ENCODE data around the gene PADI3.
"Not testable (repeated sequence)": the region's sequence is repeated elsewhere in the genome, so short reads cannot be mapped to it uniquely, and the experiment has no call there.

The PADI3 gene

GRCh38 chr1:17239420-17239819, 9.5 kb upstream of the PADI3 start:
- no peak for DNase-seq (ENCODE audit: low read depth in 1 of 2, low spot score in 1 of 2)

- not testable (repeated sequence) for DNase-seq (ENCODE audit: low read depth in 1 of 2, low spot score in 1 of 2)
Observed at GRCh38 chr1:17241011-17241779, 7.7 kb upstream of the PADI3 start.

GRCh38 chr1:17241780-17242074, 7.2 kb upstream of the PADI3 start:
- DNase-seq (ENCODE audit: low read depth in 1 of 2, low spot score in 1 of 2), result not testable (repeated sequence)

GRCh38 chr1:17243274-17243673, 5.6 kb upstream of the PADI3 start:
- no peak for DNase-seq (ENCODE audit: low read depth in 1 of 2, low spot score in 1 of 2)

- DNase-seq (ENCODE audit: low read depth in 1 of 2, low spot score in 1 of 2), result no peak
Observed at GRCh38 chr1:17244821-17245740, 3.8 kb upstream of the PADI3 start.

- no peak for DNase-seq (ENCODE audit: low read depth in 1 of 2, low spot score in 1 of 2)
Observed at GRCh38 chr1:17245816-17246325, 3.0 kb upstream of the PADI3 start.

- no peak for DNase-seq (ENCODE audit: low read depth in 1 of 2, low spot score in 1 of 2)
Observed at GRCh38 chr1:17246971-17247370, 1.9 kb upstream of the PADI3 start.

GRCh38 chr1:17250601-17251000, 1.7 kb downstream of the PADI3 start:
- DNase-seq (ENCODE audit: low read depth in 1 of 2, low spot score in 1 of 2), result no peak

- no peak for DNase-seq (ENCODE audit: low read depth in 1 of 2, low spot score in 1 of 2)
Observed at GRCh38 chr1:17251246-17251645, 2.3 kb downstream of the PADI3 start.

- no peak for DNase-seq (ENCODE audit: low read depth in 1 of 2, low spot score in 1 of 2)
Observed at GRCh38 chr1:17251701-17252376, 2.9 kb downstream of the PADI3 start.

GRCh38 chr1:17255336-17255735, 6.4 kb downstream of the PADI3 start:
- no peak for DNase-seq (ENCODE audit: low read depth in 1 of 2, low spot score in 1 of 2)

- no peak for DNase-seq (ENCODE audit: low read depth in 1 of 2, low spot score in 1 of 2)
Observed at GRCh38 chr1:17258116-17258757, 9.3 kb downstream of the PADI3 start.

- no peak for DNase-seq (ENCODE audit: low read depth in 1 of 2, low spot score in 1 of 2)
Observed at GRCh38 chr1:17258758-17259130, 9.8 kb downstream of the PADI3 start.

- no peak for DNase-seq (ENCODE audit: low read depth in 1 of 2, low spot score in 1 of 2)
Observed at GRCh38 chr1:17259233-17259873, 10.5 kb downstream of the PADI3 start.

- no peak for DNase-seq (ENCODE audit: low read depth in 1 of 2, low spot score in 1 of 2)
Observed at GRCh38 chr1:17260264-17260663, 11.4 kb downstream of the PADI3 start.

GRCh38 chr1:17260738-17261137, 11.8 kb downstream of the PADI3 start:
- no peak for DNase-seq (ENCODE audit: low read depth in 1 of 2, low spot score in 1 of 2)

GRCh38 chr1:17263936-17264335, 15.0 kb downstream of the PADI3 start:
- no peak for DNase-seq (ENCODE audit: low read depth in 1 of 2, low spot score in 1 of 2)

- DNase-seq (ENCODE audit: low read depth in 1 of 2, low spot score in 1 of 2), result no peak
Observed at GRCh38 chr1:17264470-17264869, 15.6 kb downstream of the PADI3 start.

- no peak for DNase-seq (ENCODE audit: low read depth in 1 of 2, low spot score in 1 of 2)
Observed at GRCh38 chr1:17265162-17265561, 16.3 kb downstream of the PADI3 start.

- no peak for DNase-seq (ENCODE audit: low read depth in 1 of 2, low spot score in 1 of 2)
Observed at GRCh38 chr1:17265950-17266349, 17.1 kb downstream of the PADI3 start.
